Pancreas (tissue), 10 donors: Measurements from ENCODE around the gene PSMD12. TPM values are rescaled to one million over a fixed set of nuclear protein-coding genes. Genes with fewer than 3 reads are reported as not detected.
A peak's percentile ranks its signal among the peaks of the same experiment; 100 is the strongest.
"Not testable (repeated sequence)": the region's sequence is repeated elsewhere in the genome, so short reads cannot be mapped to it uniquely, and the experiment has no call there.

Experiments
- ATAC-seq, 4 donors: fragments of 200-7000 bp; cut with Tn5 transposase; one replicate each; pipeline versions ENCODE4 v1.8.0 to v1.9.1; 2020; ENCODE audit warnings: mild to moderate bottlenecking in 4 of 4, moderate library complexity in 4 of 4
- DNase-seq, 6 donors: peaks; one replicate each; pipeline ENCODE4 v3.0.0-alpha.2; 2020
- FAIRE-seq: peaks from 2 replicates; lab custom pipeline; 2012; peaks lifted over from hg19 to GRCh38; lab: Jason Lieb, UNC
- H3K27ac ChIP-seq, 4 donors: fragments of 200-600 bp; sonication (generic); 1 replicate in 3 of 4; 2 replicates in 1 of 4; pipeline versions ENCODE4 v1.5.0 to v1.8.0; 2020
- H3K27me3 ChIP-seq, 4 donors: fragments of 200-600 bp; one replicate each; pipeline ENCODE4 v1.8.0; 2021
- H3K36me3 ChIP-seq, 3 donors: fragments of 200-600 bp; sonication (generic) in 1 of 3; one replicate each; pipeline versions ENCODE4 v1.5.0 to v1.8.0; 2020 to 2021
- H3K4me1 ChIP-seq, 3 donors: fragments of 200-600 bp; one replicate each; pipeline ENCODE4 v1.8.0; 2021
- H3K4me3 ChIP-seq, 4 donors: fragments of 200-600 bp; sonication (generic) in 2 of 4; one replicate each; pipeline versions ENCODE4 v1.5.0 to v1.8.0; 2020 to 2021
- H3K9me3 ChIP-seq, 4 donors: fragments of 200-600 bp; one replicate each; pipeline ENCODE4 v1.8.0; 2021
- WGBS, 2 donors: extraction: QIAGEN DNeasy Blood & Tissue Kit; methylation state at CpG; one replicate each; pipeline ENCODE4 v1.1.7; 2013; 5-methylcytosine and 5-hydroxymethylcytosine counted together
- intact Hi-C, 3 donors: fragments of 100-400 bp; cut with DNase I; formaldehyde crosslinking; loops; one replicate each; pipeline versions ENCODE4 v1.11.1 to v1.14.2; 2022
- polyA plus RNA-seq, 2 donors: library from polyadenylated mRNA; stranded (reverse); fragments of 200-250 nt; gene quantifications; one replicate each; pipeline ENCODE4 v1.2.3, GENCODE V29; 2013
- total RNA-seq, 6 donors: library from RNA; stranded (reverse); fragmentation: NEBNext Ultra II Directional in 4 of 6; extraction: Animal tissue kit (Norgen Biotek cat#: 25700) in 4 of 6; gene quantifications; one replicate each; pipeline versions ENCODE4 v1.2.1 to v1.2.4, GENCODE V29; 2021 to 2023
- TF ChIP-seq, protein P1 (sequence below), 4 donors: fragments of 200-600 bp; sonication (generic) in 3 of 4; IDR thresholded peaks; one replicate each; pipeline versions ENCODE4 v1.5.0 to v1.8.0; 2021; ENCODE audit warnings: antibody characterized with exemption in 4 of 4
- donor health status: healthy with polysubstance abuse.
- donor health status: DM: no; HTN: no; CAD: no; lungs with moderate emphysema.
- donor health status: DM: no; HTN: no; CAD: no.
- donor health status: control.
- donor health status: control.
- donor health status: Bipolar disorder and iron deficiency.
- donor health status: DM: yes; HTN: yes; CAD: no.
- donor health status: DM: no; HTN: no; CAD: no.
- donor health status: DM: no; HTN: no; CAD: no.
- donor health status: DM: yes; HTN: yes; CAD: no.

Gene PSMD12
- total and polyA plus RNA-seq, 8 donors, result 10.5 to 27.6 (median 21.1) TPM

DNA sequence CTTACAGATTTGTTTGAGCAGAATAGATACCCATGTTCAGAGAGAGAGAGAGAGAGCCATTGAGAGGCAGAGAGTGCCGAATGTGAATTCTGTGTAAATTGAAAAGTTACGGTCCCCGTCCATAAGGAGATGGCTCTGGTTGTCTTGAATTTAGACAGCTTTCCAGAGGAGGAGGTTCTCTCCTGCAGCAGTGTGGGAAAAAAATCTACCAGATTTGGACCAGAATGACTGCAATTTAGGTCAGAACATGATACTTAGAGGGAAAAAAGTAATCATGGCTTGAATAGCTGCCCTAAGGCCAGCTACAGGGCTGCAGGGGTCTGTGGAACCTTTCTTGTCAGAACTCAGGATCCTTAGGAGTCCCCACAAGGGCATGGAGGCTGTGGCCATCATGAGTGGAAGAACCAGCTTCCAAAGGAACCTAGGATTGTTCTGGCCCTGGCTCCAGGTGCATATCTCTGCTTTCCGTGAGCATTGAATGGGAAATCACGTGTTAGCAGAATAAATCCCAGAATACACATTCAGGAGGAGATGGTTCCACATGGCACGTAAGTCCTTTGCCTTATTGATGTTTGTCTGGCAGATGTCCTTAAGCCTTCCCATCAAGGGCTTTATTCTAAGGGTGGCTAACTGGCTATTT lies 23.7 kb upstream of the PSMD12 start:
- intact Hi-C loops, result loop anchor here in 1 of 3 donors (10.0 kb wide), 1 partner anchor 85 kb away; no protein-coding TSS in a partner anchor
- H3K4me3 ChIP-seq, result no peak overlapping the region
- no peaks in the 10 kb centered on the region for H3K9me3 ChIP-seq
- DNase-seq (peak in 2 of 6 donors; percentile 29 to 50), FAIRE-seq (no peak), ATAC-seq (peak; percentile 47 to 78 (median 60))
- TF ChIP-seq, protein P1, sequence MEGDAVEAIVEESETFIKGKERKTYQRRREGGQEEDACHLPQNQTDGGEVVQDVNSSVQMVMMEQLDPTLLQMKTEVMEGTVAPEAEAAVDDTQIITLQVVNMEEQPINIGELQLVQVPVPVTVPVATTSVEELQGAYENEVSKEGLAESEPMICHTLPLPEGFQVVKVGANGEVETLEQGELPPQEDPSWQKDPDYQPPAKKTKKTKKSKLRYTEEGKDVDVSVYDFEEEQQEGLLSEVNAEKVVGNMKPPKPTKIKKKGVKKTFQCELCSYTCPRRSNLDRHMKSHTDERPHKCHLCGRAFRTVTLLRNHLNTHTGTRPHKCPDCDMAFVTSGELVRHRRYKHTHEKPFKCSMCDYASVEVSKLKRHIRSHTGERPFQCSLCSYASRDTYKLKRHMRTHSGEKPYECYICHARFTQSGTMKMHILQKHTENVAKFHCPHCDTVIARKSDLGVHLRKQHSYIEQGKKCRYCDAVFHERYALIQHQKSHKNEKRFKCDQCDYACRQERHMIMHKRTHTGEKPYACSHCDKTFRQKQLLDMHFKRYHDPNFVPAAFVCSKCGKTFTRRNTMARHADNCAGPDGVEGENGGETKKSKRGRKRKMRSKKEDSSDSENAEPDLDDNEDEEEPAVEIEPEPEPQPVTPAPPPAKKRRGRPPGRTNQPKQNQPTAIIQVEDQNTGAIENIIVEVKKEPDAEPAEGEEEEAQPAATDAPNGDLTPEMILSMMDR (IDR thresholded peaks at IDR 0.05), result no peak
- H3K4me1 ChIP-seq, result peaks cover 5 to 19% (median 15%) of the 10 kb centered on the region in 3 donors
- peak overlapping the region; percentile 24 to 74 (median 58) for H3K27ac ChIP-seq
- 55 to 59% methylated on average over 6 of the region's 6 CpGs for WGBS, 2 donors
- no peaks in the 10 kb centered on the region for H3K27me3 ChIP-seq
- H3K36me3 ChIP-seq, result no peaks in the 10 kb centered on the region

DNA sequence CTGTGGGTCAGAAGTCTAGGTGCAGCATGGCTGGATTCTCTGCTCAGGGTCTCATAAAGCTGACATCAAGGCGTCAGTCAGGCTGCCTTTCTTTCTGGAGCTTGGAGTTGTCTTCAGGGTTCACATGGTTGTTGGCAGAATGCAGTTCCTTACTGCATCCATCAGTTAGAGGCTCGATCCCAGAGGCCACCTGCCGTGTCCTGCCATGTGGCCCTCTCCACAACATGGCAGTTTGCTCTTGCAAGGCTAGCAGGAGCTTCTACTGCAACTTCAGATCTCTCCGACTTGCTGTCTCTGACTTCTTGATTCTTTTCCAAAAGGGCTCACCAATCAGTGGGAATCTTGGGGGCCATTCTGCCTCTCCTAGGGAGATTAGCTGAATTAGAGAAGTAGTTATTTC lies 22.6 kb upstream of the PSMD12 start:
- TF ChIP-seq, protein P1 (IDR thresholded peaks at IDR 0.05), result no peak
- 88 to 95% methylated on average over 4 of the region's 4 CpGs for WGBS, 2 donors
- no peaks in the 10 kb centered on the region for H3K27me3 ChIP-seq
- H3K4me1 ChIP-seq, result peaks cover 5 to 19% (median 15%) of the 10 kb centered on the region in 3 donors
- FAIRE-seq, result no peak
- H3K27ac ChIP-seq, result no peak overlapping the region
- no peaks in the 10 kb centered on the region for H3K36me3 ChIP-seq
- DNase-seq, result no peak
- no peak for ATAC-seq
- intact Hi-C loops, result no loop called here
- H3K4me3 ChIP-seq, result no peak overlapping the region
- no peaks in the 10 kb centered on the region for H3K9me3 ChIP-seq

DNA sequence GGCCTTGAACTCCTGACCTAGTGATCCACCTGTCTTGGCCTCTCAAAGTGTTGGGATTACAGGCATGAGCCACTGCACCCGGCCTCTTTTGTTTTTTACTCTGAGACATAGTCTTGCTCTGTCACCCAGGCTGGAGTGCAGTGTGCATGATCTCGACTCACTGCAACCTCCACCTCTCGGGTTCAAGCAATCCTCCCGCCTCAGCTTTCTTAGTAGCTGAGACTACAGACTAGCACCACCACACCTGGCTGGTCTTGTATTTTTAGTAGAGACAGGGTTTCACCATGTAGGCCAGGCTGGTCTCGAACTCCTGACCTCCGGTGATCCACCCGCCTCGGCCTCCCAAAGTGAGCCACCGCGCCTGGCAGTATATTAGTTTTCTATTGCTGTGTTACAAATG lies 22.2 kb upstream of the PSMD12 start:
- intact Hi-C loops, H3K4me3 ChIP-seq, ATAC-seq, H3K9me3 ChIP-seq, FAIRE-seq, H3K36me3 ChIP-seq, H3K27me3 ChIP-seq, DNase-seq, H3K27ac ChIP-seq: not testable (repeated sequence)
- WGBS, 2 donors, result 96 to 98% methylated on average over 10 of the region's 10 CpGs
- peaks cover 5 to 19% (median 15%) of the 10 kb centered on the region in 3 donors for H3K4me1 ChIP-seq

DNA sequence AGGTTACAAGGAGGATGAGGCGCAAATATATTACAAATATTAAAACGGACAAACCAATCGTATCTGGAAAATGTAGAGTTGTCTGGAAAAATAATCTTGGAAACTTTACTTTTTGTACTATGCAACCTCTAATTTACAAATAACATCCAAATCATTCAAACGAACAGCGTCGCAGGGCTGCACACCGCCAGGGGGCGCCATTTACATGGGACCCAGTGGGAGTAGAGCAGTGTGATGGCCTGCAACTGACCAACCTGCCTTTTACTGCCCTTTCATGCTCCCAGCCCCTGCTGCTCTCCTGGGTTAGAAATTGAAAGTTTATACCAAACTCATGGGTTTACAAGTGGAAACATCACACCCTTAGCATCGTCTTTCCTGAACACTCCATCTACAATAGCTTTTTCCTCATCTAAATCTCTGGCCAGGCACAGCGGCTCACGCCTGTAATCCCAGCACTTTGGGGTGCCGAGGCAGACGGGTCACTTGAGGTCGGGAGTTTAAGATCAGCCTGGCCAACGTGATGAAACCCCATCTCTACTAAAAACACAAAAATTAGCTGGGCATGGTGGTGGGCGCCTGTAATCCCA lies 20.7 kb upstream of the PSMD12 start:
- Histone ChIP-seq H3K27me3 (no peaks in the 10 kb centered on the region), H3K4me1 (peaks cover 5 to 19% (median 15%) of the 10 kb centered on the region in 3 donors), H3K9me3 (no peaks in the 10 kb centered on the region), H3K27ac (no peak overlapping the region), H3K4me3 (no peak overlapping the region), H3K36me3 (no peaks in the 10 kb centered on the region)
- 68 to 72% methylated on average over 16 of the region's 16 CpGs for WGBS, 2 donors
- DNase-seq (peak in 3 of 6 donors; percentile 52 to 85 (median 55)), ATAC-seq (peak in 2 of 4 donors; percentile 30 to 61), FAIRE-seq (no peak)
- intact Hi-C loops, result no loop called here
- TF ChIP-seq, protein P1 (IDR thresholded peaks at IDR 0.05), result peak; percentile 20 to 51 (median 41)

DNA sequence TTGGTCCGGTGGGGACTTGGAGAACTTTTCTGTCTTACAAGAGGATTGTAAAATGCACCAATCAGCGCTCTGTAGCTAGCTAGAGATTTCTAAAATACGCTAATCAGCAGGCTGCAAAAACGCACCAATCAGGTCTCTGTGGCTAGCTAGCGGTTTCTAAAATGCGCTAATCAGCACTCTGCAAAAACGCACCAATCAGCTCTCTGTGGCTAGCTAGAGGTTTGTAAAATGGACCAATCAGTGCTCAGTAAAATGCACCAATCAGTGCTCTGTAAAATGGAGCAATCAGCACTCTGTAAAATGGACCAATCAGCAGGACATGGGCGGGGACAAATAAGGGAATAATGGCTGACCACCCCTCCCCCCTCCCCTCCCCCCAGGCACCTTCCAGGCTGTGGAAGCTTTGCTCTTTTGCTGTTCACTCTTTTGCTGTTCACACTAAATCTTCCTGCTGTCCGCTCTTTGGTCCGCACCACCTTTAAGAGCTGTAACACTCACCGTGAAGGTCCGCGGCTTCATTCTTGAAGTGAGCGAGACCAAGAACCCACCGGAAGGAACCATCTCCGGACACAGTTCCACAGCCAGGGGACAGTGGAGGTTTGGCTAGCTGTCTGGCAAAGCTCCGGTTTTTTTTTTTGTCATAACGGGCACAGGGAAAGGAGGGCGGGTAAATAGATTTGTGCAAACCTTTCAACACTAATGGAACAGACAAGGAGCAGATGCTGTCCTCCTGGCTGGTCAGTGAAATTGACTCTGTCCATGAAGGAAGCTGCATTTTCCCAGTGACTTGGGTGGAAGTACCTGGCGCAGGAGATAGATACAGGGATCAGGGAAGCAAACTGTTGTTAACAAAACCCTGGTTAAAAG lies 19.0 kb upstream of the PSMD12 start:
- no peaks in the 10 kb centered on the region for H3K27me3 ChIP-seq
- intact Hi-C loops, result no loop called here
- H3K4me1 ChIP-seq, result peaks cover 5 to 10% (median 6%) of the 10 kb centered on the region in 3 donors
- H3K9me3 ChIP-seq, result no peaks in the 10 kb centered on the region
- TF ChIP-seq, protein P1 (IDR thresholded peaks at IDR 0.05), result no peak
- DNase-seq (no peak), ATAC-seq (peak in 2 of 4 donors; percentile 13 to 34), FAIRE-seq (no peak)
- 92% methylated on average over 20 of the region's 20 CpGs for WGBS, 2 donors
- no peak overlapping the region for H3K4me3 ChIP-seq
- no peaks in the 10 kb centered on the region for H3K36me3 ChIP-seq
- no peak overlapping the region for H3K27ac ChIP-seq
